GM13976 (cell line): ENCODE measurements around the gene HAAO.
A peak's percentile ranks its signal among the peaks of the same experiment; 100 is the strongest.

Experiments
- DNase-seq: peaks from one replicate; pipeline ENCODE4 v3.0.0; 2012; ENCODE audit warnings: low spot score
- in situ Hi-C: fragments of 300-500 bp; cut with MboI; formaldehyde crosslinking; loops from one replicate; pipeline ENCODE4 v1.12.0; 2022; ENCODE audit warnings: low sequenced_read_pairs, mixed read lengths, inconsistent platforms; ENCODE audit not compliant: unreplicated experiment
- TF ChIP-seq, protein P1 (sequence below): IDR thresholded peaks from 2 replicates; pipeline ENCODE4 v1.5.1; 2012; ENCODE audit warnings: borderline replicate concordance, mild to moderate bottlenecking; ENCODE audit not compliant: insufficient read depth; ENCODE audit errors: extremely low read depth, missing control alignments, control extremely low read depth

HAAO gene

GRCh38 chr2:42792583-42793333 lies at the start of gene HAAO:
Gene HAAO (minus strand): TSS chr2:42792583. CDS start chr2:42792536, 47 bp downstream.
- in situ Hi-C loops, result no loop called here
- TF ChIP-seq, protein P1, sequence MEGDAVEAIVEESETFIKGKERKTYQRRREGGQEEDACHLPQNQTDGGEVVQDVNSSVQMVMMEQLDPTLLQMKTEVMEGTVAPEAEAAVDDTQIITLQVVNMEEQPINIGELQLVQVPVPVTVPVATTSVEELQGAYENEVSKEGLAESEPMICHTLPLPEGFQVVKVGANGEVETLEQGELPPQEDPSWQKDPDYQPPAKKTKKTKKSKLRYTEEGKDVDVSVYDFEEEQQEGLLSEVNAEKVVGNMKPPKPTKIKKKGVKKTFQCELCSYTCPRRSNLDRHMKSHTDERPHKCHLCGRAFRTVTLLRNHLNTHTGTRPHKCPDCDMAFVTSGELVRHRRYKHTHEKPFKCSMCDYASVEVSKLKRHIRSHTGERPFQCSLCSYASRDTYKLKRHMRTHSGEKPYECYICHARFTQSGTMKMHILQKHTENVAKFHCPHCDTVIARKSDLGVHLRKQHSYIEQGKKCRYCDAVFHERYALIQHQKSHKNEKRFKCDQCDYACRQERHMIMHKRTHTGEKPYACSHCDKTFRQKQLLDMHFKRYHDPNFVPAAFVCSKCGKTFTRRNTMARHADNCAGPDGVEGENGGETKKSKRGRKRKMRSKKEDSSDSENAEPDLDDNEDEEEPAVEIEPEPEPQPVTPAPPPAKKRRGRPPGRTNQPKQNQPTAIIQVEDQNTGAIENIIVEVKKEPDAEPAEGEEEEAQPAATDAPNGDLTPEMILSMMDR, result peak; percentile 25
- DNase-seq, result peak; percentile 74

DNA sequence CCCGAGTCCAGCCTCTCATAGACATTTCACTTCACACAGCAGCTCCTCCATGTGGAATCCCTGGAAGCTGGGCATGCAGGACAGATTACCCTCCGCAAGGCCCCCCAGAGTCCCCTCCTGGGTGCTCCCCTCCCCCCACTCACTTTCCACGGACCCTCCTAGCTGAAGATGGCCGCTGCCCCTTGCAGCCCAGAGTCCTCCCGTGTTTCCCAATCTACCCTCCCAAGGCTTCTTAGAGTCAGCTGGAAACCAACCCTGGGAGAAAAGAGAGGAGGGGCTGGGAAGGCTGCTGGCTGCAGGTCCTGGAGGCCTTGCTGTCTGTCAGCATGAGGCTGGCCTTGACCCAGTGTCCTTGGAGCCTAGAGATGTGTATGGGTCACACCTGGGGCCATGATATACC lies 49.0 kb upstream of the HAAO start:
- in situ Hi-C loops, result no loop called here
- TF ChIP-seq, protein P1, result no peak
- no peak for DNase-seq

- no peak for DNase-seq
- in situ Hi-C loops, result no loop called here
- TF ChIP-seq, protein P1, result no peak
These were observed 48.4 kb upstream of the HAAO start for GRCh38 chr2:42840760-42841159.

GRCh38 chr2:42839809-42840501 lies 47.6 kb upstream of the HAAO start:
- TF ChIP-seq, protein P1, result no peak
- in situ Hi-C loops, result no loop called here
- DNase-seq, result no peak

DNA sequence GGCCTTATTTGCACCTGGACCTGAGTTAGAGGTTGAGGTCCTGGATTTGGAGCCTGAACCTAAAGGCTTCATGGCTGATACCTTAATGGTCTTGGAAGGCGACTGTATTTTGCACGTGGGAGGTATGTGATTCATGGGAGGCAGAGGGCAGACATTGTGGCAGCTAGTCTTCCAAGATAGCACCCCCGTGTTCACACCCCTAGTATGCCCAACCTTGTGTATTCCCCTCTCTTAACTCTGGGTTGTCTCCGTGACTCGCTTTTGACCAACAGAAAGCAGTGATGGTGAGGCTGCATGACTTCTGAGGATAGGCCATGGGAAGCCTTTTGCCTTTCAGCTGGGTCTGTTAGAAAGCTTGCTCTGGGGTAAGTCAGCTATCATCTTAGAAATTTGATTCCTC lies 45.8 kb upstream of the HAAO start:
- TF ChIP-seq, protein P1, result no peak
- DNase-seq, result no peak
- in situ Hi-C loops, result no loop called here

- in situ Hi-C loops, result no loop called here
- DNase-seq, result no peak
- TF ChIP-seq, protein P1, result no peak
These were observed 43.4 kb upstream of the HAAO start for GRCh38 chr2:42835577-42836371.
